SU-DHL-6 (cell line): ENCODE measurements around the gene CCR4.

Experiments
- EZH2phosphoT487 ChIP-seq: fragments of 200-600 bp; sonication (generic), shearing (Covaris generic); conservative IDR thresholded peaks from 2 replicates; pipeline ENCODE4 v1.6.1; 2018; ENCODE audit warnings: mild to moderate bottlenecking, antibody characterized with exemption, low read length, moderate library complexity, mixed read lengths
- TF ChIP-seq, protein P1 (sequence below): fragments of 200-600 bp; sonication (generic); IDR thresholded peaks from one replicate; pipeline ENCODE4 v1.5.1; 2017; ENCODE audit warnings: antibody characterized with exemption, mild to moderate bottlenecking, low read length, moderate library complexity; ENCODE audit not compliant: insufficient read depth, poor library complexity, severe bottlenecking

GRCh38 chr3:32960404-32961170 lies 9.1 kb downstream of the CCR4 start:
- TF ChIP-seq, protein P1, sequence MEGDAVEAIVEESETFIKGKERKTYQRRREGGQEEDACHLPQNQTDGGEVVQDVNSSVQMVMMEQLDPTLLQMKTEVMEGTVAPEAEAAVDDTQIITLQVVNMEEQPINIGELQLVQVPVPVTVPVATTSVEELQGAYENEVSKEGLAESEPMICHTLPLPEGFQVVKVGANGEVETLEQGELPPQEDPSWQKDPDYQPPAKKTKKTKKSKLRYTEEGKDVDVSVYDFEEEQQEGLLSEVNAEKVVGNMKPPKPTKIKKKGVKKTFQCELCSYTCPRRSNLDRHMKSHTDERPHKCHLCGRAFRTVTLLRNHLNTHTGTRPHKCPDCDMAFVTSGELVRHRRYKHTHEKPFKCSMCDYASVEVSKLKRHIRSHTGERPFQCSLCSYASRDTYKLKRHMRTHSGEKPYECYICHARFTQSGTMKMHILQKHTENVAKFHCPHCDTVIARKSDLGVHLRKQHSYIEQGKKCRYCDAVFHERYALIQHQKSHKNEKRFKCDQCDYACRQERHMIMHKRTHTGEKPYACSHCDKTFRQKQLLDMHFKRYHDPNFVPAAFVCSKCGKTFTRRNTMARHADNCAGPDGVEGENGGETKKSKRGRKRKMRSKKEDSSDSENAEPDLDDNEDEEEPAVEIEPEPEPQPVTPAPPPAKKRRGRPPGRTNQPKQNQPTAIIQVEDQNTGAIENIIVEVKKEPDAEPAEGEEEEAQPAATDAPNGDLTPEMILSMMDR, result no peak
- no peak for TF ChIP-seq EZH2phosphoT487
